ENCODE results near the gene RAI1.

The RAI1 gene

DNA sequence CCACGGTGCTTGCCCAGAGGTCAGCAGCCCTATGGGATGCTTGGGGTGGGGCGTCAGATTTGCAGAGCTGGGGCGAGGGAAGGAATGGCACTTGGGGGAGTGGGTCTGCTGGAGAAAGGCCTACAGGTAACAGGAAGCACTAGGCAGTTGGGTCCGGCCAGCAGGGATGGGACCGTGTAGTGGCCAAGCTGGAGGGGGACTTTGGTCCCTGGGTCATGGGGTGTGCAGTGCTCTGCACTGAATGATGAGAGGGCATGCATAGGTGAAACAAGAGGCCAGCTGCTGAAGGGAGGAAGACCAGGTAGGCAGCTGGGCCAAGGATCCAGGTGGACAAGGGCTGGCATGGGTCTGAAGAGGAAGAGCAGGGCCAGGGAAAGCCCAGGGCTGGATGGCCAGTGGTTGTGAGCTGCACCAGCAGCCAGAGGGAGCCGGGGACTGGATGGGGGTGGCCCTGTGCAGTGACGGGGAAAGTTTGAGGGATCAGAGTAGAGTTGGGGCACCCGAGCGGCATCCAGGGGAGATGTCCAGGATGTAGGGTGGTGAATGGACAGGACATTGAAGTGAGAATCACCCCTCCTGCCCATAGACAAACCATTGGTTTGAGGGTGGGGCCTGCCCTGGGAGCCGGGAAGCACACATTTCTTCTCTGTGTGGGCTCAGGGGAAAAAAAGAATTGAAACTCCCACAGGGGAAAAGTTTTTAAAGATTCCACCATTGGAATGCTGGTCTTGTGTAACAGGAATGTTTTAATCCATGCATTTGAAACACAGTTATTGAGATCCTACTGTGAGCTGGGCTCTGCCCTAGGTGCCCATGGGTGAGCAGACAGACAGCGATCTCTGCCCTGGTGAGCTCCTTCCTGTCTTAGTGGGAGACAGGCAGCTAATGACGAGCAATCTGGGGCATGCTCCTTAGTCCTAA is 25.1 kb downstream of the RAI1 start:
- no peak for DNase-seq
- TF ChIP-seq GATA1 (IDR thresholded peaks at IDR 0.05; ENCODE audit: low read depth, low read length) (no peak), POLR2A (IDR thresholded peaks at IDR 0.05; ENCODE audit: low read length) (no peak)

DNA sequence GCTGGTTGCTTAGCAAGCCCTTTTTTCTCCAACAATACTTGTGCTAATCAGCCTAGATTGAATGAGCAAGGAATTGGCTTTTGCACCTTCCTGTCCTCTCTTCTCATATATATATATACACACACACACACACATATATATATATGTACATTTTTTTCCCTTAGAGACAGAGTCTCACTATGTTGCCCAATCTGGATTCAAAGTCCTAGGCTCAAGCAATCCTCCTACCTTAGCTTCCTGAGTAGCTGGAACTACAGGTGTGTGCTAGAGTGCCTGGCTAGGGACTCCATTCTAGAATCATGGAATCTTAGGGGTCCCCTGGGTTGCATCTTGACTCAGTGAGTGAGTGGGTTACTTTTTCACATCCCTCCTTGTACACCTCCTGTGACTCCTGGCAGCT is 27.0 kb downstream of the RAI1 start:
- no peak for TF ChIP-seq GATA1 (IDR thresholded peaks at IDR 0.05; ENCODE audit: low read depth, low read length)
- TF ChIP-seq POLR2A (IDR thresholded peaks at IDR 0.05; ENCODE audit: low read length) = no peak
- DNase-seq = no peak

DNA sequence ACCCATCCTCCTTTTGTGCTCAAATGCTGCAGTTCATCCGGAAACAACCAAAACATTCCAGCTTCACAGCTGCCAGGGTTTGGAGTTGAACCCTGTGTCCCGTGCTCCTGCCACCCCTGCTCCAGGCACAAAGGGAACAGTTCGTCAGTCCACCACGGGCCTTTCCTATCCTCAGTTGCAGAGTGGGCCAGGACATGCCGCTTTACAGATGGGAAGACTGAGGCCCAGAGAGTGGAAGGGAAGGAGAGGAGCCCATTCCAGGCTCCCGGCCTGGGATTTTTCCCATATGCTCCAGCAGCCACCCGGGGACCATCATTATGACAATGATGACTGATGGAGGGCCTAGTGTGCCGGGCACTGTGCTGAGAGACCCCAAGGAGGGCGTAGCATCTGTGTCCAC is 27.6 kb downstream of the RAI1 start:
- DNase-seq = no peak
- TF ChIP-seq POLR2A (IDR thresholded peaks at IDR 0.05; ENCODE audit: low read length) (no peak), GATA1 (IDR thresholded peaks at IDR 0.05; ENCODE audit: low read depth, low read length) (no peak)

DNA sequence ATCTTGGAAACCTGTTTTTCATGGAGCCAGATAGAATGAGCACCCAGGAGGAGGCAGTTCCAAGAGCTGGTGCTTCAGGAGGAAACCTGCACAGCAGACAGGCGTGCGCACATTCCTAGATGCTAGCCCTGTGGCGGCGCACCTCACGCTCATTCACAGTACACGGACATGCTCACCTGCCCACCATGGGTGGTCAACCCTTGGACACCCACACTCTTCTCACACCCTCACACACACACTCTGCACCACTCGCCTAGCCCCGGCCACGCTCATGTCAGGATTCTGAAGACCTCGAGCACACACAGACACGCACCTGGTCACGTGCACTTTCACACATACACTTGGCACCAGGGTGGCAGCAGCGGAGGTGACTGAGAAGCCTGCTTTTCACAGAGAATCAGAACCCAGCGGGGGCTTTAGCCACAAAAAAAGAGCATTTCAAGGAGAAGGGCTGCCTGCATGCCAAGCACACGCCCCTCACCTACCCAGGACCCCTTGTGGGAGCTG is 28.6 kb downstream of the RAI1 start:
- TF ChIP-seq POLR2A (IDR thresholded peaks at IDR 0.05; ENCODE audit: low read length) = no peak
- TF ChIP-seq GATA1 (IDR thresholded peaks at IDR 0.05; ENCODE audit: low read depth, low read length) = no peak
- DNase-seq = no peak

DNA sequence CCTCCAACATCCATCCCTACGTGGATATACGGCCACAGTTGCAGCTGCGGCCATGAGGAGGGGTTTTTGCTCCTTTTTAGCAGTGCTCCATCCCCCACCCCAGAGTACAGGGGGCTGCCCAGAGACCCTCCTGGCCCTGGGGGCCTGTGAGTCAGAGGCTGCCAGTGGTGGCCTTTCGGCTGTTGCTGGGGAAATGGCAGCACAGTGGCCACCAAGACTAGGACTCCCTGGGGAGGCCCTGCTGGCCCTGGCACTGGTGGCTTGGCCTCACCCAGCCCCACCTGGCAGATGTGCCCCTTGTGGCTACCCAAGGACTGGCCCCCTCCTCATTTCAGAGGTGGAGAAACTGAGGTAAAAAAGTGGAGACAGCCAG is 29.1 kb downstream of the RAI1 start:
- TF ChIP-seq POLR2A (IDR thresholded peaks at IDR 0.05; ENCODE audit: low read length) (no peak), GATA1 (IDR thresholded peaks at IDR 0.05; ENCODE audit: low read depth, low read length) (no peak)
- DNase-seq = no peak

DNA sequence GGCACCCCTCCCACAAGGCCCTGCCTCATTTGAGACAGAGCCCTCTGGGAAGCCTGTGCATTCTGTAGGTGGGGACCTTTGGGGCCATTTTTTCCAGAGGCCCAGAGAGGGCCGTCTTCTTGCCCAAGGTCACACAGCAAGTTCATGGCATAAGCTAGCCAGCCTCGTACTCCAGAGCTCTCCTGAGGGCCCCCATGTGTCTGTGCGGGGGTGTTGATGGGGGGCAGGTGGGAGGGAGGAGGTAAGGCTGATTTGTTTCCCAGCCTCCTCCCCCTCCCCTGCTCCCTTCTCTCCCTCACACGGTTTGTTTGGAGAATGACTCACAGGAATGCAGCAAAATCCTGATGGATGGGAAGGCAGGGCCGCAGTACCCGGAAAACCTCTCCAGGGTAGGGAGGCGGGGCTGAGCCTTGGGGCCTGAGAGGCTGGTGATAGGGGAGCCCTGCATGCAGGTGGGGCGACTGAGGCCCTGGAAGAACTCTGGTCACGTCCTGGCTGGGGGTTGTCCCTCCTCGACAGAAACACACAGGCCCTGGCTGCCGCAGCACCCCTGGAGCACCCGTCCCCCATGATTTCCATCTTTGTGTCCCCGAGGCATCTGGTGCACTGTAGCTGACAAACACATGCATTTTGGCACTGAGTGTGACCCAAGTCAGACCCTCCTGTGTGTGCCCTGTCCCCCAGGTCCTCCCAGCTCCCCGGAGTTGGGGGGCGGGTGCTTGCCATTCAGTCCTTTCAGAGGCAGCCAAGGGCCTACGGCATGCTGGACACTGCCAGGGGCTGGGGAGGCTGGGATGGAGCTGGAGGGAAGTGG is 29.7 kb downstream of the RAI1 start:
- DNase-seq = no peak
- TF ChIP-seq POLR2A (IDR thresholded peaks at IDR 0.05; ENCODE audit: low read length) (no peak), GATA1 (IDR thresholded peaks at IDR 0.05; ENCODE audit: low read depth, low read length) (no peak)

DNA sequence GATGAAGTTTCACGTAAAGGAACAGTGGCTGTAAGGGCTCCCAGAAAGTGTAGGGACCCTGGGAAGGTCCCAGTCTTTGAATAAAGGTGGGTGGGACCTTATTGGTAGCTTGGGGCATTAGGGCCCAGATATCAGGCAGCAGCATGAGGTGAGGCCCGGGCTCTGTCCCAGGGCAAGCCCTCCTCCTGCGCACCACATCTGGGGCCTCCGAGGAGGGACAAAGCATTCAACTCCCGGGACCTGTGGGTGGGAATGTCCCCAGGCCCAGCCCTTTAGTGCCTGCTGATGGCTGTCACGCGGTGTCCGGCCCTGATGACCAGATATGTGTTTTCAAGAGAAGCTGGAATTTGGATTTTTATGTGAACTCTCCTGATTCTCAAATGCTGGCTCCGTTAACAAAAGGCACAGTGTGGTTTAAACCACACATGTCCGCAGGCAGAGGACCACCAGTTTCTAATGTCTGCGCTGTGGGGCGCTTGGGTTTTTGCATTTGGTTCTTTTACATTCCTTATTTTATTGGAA is 30.4 kb downstream of the RAI1 start:
- DNase-seq = no peak
- TF ChIP-seq GATA1 (IDR thresholded peaks at IDR 0.05; ENCODE audit: low read depth, low read length) (no peak), POLR2A (IDR thresholded peaks at IDR 0.05; ENCODE audit: low read length) (no peak)

DNA sequence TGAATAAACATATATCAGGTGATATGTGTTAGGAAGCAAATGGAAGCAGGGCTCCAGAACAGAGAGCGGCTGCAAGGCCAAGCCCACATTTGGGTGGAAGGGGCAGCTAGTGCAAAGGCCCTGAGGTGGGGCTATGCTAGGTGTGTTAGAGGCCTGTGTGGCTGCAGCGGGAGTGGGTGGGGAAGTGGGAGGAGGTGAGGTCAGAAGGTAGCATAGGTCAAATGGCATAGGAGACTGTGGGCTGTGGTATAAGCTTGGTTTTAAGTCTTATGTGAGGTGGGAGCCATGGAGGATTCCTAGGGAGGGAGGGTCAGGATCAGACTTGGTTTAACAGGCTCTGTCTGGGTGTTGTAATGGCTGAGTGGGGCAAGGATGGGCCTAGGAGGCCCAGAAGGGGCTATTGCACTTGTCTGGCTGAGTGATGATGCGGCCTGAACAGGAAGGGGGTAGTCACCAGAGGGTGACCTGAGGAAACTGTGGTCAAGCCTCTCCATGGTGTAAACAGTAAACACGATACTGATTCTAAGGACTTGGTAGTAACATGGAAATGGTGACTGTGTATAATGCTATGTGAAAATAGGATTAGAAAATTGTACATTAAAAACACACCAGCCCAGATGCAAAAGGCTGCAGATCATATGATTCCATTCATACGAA is 31.1 kb downstream of the RAI1 start:
- DNase-seq = no peak

DNA sequence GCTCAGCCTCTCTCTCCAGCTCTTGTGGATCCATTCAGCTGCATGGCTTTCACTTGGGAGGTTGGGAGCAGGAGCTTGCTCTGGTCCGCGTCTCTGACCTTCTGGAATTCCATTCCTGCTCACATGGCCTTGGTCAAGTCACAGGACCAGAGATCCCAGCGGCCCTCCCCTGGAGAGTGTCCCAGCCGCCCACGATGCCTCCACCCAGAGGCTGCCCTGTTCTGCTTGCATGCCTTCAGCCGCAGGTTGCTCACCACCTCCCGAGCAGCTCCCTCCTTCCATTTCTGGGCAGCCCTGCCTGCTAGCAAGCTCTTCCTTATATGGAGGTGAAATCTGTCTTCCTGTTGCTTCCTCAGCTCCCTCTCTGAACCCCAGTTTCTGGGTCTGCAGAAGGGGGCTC is 32.6 kb downstream of the RAI1 start:
- TF ChIP-seq GATA1 (IDR thresholded peaks at IDR 0.05; ENCODE audit: low read depth, low read length) (no peak), POLR2A (IDR thresholded peaks at IDR 0.05; ENCODE audit: low read length) (no peak)
- no peak for DNase-seq

More for the DNA sequence above, 31.1 kb downstream of the RAI1 start:
- no peak for TF ChIP-seq GATA1 (IDR thresholded peaks at IDR 0.05; ENCODE audit: low read depth, low read length)
- TF ChIP-seq POLR2A (IDR thresholded peaks at IDR 0.05; ENCODE audit: low read length) = no peak

DNA sequence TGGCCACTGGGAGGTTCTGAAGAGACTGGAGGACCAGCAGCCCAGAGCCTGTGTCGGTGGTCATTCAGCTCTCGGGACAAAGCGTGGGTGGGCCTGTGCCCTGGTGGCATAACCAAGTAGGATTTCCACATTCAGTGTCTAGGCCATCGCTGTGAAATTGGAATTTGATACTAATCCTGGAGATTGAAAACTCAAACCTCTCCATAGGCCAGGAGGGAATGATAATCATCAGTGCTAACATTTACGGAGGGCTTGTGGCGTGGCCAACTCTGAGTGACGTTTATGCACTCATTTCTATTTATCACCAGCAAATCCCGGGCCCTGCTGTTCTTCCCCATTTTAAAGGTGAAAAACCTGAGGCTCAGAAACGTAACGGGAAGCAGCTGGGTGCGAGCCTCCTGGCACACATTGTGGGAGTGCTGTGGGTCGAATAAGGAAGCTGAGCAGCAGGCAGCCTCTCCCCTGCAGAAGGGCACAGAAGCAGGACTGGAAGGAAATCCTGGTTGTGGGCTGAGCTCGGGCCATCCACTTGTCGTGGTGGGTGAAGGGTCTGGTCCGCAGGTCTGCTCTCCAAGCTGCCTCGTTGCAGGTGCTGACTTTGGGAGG is 33.1 kb downstream of the RAI1 start:
- TF ChIP-seq POLR2A (IDR thresholded peaks at IDR 0.05; ENCODE audit: low read length) (no peak), GATA1 (IDR thresholded peaks at IDR 0.05; ENCODE audit: low read depth, low read length) (no peak)
- no peak for DNase-seq

DNA sequence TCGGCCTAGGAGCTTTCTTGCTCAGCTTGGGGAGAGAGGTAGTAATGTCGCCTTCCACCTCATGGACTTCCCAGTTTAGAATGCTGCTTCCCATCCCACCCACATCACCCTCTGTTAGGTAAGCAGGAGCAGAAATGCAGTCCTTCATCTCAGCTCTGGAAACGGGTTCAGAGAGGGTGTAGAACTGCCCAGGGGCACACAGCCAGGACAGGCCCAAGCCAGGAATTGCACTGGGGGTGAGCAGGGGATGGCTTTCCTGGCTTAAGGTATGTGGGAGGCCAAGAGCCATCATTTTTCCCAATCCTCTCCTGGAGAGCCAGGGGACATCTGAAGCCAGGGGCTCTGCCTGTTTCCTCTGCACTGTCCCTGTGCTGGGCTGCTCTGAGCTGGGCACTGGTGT is 33.6 kb downstream of the RAI1 start:
- DNase-seq = no peak
- TF ChIP-seq POLR2A (IDR thresholded peaks at IDR 0.05; ENCODE audit: low read length) (no peak), GATA1 (IDR thresholded peaks at IDR 0.05; ENCODE audit: low read depth, low read length) (no peak)

DNA sequence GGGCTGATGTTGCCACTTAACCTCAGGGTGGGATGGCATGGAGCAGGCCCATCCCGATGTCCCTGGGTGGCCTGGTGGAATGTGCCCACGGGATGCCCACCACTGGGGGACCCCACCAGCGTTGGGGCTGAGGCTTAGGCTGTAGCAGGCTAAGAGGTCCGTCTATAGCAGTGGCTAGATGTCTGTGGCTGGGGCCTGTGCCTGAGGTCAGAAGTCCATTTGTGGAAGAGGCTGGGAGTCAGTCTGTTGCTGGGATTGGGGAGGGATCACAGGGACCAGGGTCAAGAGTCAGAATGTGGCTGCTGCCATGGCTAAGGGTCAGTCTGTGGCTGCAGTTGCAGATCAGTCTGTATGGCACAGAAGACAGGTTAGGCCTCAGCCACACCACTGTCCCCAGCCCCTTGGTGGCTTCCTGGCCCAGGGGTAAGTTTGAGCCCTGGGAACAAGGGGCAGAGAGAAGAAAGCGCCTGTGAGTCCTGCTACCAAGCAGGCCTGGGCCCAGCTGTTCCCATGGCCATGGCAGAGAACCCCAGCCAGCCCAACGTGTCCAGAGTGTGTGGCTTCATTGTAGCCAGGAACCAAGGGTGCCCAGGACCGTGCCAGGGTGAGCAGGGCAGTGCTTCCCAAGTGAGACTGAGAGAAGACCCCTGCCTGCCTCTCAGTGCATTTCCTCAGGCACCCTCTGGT is 35.7 kb downstream of the RAI1 start:
- no peak for DNase-seq
- no peak for TF ChIP-seq GATA1 (IDR thresholded peaks at IDR 0.05; ENCODE audit: low read depth, low read length)
- TF ChIP-seq POLR2A (IDR thresholded peaks at IDR 0.05; ENCODE audit: low read length) = no peak

DNA sequence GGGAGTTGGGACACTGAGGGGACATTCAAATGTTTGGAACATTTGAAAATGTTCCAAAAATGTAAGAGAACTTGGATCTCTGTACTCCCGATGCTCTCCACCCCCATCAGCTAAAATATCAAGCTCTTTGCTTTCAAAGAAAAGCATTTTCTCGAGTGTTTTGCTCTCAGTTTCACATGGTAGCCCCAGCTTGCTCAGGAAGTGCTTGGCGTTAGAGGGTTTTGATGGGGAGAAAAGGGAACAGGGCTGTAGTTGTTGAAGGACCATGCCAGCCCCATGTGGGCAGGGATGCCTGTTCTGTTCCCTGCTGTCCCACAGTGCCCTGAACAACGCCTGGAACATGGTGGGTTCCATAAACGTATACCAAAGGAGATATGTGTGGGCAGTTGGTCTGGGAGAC is 37.0 kb downstream of the RAI1 start:
- TF ChIP-seq POLR2A (IDR thresholded peaks at IDR 0.05; ENCODE audit: low read length) (no peak), GATA1 (IDR thresholded peaks at IDR 0.05; ENCODE audit: low read depth, low read length) (no peak)

More for the DNA sequence above, 37.0 kb downstream of the RAI1 start:
- no peak for DNase-seq

Measured in erythroblast (primary cell).